ENCODE data around the gene CPLX3. TPM values are rescaled to one million over a fixed set of nuclear protein-coding genes. Genes with fewer than 3 reads are reported as not detected.

The CPLX3 gene
- total and polyA plus RNA-seq, 2 of the 8 experiments (the other 6 are each of a cell fraction or from before 2014, with no cell fraction given), result 0.17 TPM; not detected in 1

GRCh38 chr15:74776821-74777768 lies 49.3 kb upstream of the CPLX3 start (continued):
- TF ChIP-seq, protein P1, sequence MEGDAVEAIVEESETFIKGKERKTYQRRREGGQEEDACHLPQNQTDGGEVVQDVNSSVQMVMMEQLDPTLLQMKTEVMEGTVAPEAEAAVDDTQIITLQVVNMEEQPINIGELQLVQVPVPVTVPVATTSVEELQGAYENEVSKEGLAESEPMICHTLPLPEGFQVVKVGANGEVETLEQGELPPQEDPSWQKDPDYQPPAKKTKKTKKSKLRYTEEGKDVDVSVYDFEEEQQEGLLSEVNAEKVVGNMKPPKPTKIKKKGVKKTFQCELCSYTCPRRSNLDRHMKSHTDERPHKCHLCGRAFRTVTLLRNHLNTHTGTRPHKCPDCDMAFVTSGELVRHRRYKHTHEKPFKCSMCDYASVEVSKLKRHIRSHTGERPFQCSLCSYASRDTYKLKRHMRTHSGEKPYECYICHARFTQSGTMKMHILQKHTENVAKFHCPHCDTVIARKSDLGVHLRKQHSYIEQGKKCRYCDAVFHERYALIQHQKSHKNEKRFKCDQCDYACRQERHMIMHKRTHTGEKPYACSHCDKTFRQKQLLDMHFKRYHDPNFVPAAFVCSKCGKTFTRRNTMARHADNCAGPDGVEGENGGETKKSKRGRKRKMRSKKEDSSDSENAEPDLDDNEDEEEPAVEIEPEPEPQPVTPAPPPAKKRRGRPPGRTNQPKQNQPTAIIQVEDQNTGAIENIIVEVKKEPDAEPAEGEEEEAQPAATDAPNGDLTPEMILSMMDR (IDR thresholded peaks at IDR 0.05; ENCODE audit: control extremely low read depth in 1 of 3, insufficient read depth in 1 of 3, low read depth in 1 of 3, low read length in 3 of 3), result no peak

Measured in H1 (cell line).